ENCODE results near the gene ZNF19.

- no peak for TF ChIP-seq CTCF (IDR thresholded peaks at IDR 0.05)
- no peak for TF ChIP-seq EP300 (IDR thresholded peaks at IDR 0.05)
- TF ChIP-seq POLR2AphosphoS5 (IDR thresholded peaks at IDR 0.05): no peak
Measured at GRCh38 chr16:71528257-71528656, 39.1 kb upstream of the ZNF19 start.

Measured in esophagus muscularis mucosa (tissue), 4 donors.